Endodermal cell (in vitro differentiated cells): ENCODE measurements around the gene RHOU. TPM values are rescaled to one million over a fixed set of nuclear protein-coding genes. Genes with fewer than 3 reads are reported as not detected.
A peak's percentile ranks its signal among the peaks of the same experiment; 100 is the strongest.

Experiments
- DNase-seq: peaks from one replicate; pipeline ENCODE4 v3.0.0-alpha.2; 2017
- H3K27ac ChIP-seq: 2 replicates; pipeline ENCODE4 v1.5.1; 2013; ENCODE audit warnings: mild to moderate bottlenecking, low read depth, low read length, moderate library complexity
- H3K27me3 ChIP-seq: 2 replicates; pipeline ENCODE4 v1.6.1; 2013; ENCODE audit warnings: mild to moderate bottlenecking, low read length, moderate library complexity; ENCODE audit not compliant: insufficient read depth, control insufficient read depth, poor library complexity, severe bottlenecking
- H3K36me3 ChIP-seq: 2 replicates; pipeline ENCODE4 v1.7.0; 2013; ENCODE audit warnings: mild to moderate bottlenecking, low read length, moderate library complexity; ENCODE audit not compliant: control insufficient read depth, insufficient read depth
- H3K4me1 ChIP-seq: one replicate; pipeline ENCODE4 v1.7.0; 2013; ENCODE audit warnings: low read length; ENCODE audit not compliant: control insufficient read depth, insufficient read depth
- H3K4me3 ChIP-seq: 2 replicates; pipeline ENCODE4 v1.5.1; 2013; ENCODE audit warnings: mild to moderate bottlenecking, low read length, moderate library complexity
- H3K9ac ChIP-seq: 2 replicates; pipeline ENCODE4 v1.6.1; 2013; ENCODE audit warnings: mild to moderate bottlenecking, low read length, moderate library complexity; ENCODE audit not compliant: poor library complexity, severe bottlenecking; ENCODE audit errors: extremely low read depth
- H3K9me3 ChIP-seq: 2 replicates; pipeline ENCODE4 v1.6.1; 2013; ENCODE audit warnings: mild to moderate bottlenecking, low read length, moderate library complexity; ENCODE audit not compliant: control insufficient read depth
- H3K27ac Mint-ChIP-seq: 2 replicates; pipeline ENCODE4 v1.8.0; 2020; ENCODE audit warnings: mixed read lengths
- H3K27me3 Mint-ChIP-seq: 2 replicates; pipeline ENCODE4 v1.8.0; 2021; ENCODE audit warnings: mild to moderate bottlenecking, mixed read lengths; ENCODE audit not compliant: insufficient read depth
- H3K36me3 Mint-ChIP-seq: 2 replicates; pipeline ENCODE4 v1.8.0; 2020; ENCODE audit warnings: low read depth, mixed read lengths
- H3K4me1 Mint-ChIP-seq: 2 replicates; pipeline ENCODE4 v1.8.0; 2020; ENCODE audit warnings: mixed read lengths
- H3K4me3 Mint-ChIP-seq: 2 replicates; pipeline ENCODE4 v1.8.0; 2020; ENCODE audit warnings: mild to moderate bottlenecking, moderate library complexity, mixed read lengths
- H3K9me3 Mint-ChIP-seq: 2 replicates; pipeline ENCODE4 v1.8.0; 2020; ENCODE audit warnings: mild to moderate bottlenecking, mixed read lengths
- WGBS, 2 experiments: methylation state at CpG; one replicate each; pipeline versions ENCODE4 v1.1.5 to v1.1.7; 2013; ENCODE audit warnings: missing lambda C conversion rate in 2 of 2, mixed read lengths in 1 of 2; ENCODE audit not compliant: insufficient coverage in 1 of 2, insufficient read length in 1 of 2; 5-methylcytosine and 5-hydroxymethylcytosine counted together
- total RNA-seq, 2 donors: library from RNA; stranded (reverse); fragmentation: NEBNext Ultra II Directional in 1 of 2; extraction: Animal tissue kit (Norgen Biotek cat#: 25700) in 1 of 2; gene quantifications; 2 replicates in 1 of 2; 3 replicates in 1 of 2; pipeline ENCODE4 v1.2.1, GENCODE V29; 2021
- TF ChIP-seq, protein P1 (sequence below): fragments of 200-600 bp; sonication (generic); conservative IDR thresholded peaks from 2 replicates; pipeline ENCODE4 v1.5.0; 2021; ENCODE audit warnings: antibody characterized with exemption, mild to moderate bottlenecking

The RHOU gene
- total RNA-seq, 2 donors from 2014 or later: 9.0 to 12.0 TPM

DNA sequence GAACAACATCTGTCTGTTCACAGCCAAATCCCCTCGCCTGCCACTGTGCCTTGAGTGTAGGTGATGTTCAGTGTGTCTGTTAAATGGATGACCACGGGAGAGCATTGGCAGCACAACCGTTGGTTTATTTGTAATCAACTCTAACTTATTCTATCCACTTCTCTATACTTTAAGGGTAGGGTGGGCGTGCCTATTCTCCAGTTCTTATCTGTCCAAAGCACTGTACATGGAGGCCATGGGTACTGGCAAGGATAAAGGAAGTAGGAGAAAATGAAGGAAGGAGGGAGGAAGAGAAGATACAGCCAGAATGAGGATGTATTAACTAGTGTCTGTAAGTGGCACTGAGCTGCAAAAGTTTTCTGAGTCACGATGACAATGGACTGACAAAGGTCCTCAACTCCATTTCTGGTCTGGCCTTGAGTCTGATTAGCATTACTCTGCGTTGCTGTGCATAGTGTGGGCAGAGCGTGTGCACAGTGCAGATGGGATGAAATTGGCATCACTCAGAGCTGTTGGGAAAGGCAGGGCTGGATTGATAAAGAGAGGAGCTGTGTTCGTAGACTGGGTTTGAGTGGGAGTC, 7.1 kb downstream of the RHOU start:
- no peaks in the 10 kb centered on the region for H3K36me3 ChIP-seq
- TF ChIP-seq, protein P1, sequence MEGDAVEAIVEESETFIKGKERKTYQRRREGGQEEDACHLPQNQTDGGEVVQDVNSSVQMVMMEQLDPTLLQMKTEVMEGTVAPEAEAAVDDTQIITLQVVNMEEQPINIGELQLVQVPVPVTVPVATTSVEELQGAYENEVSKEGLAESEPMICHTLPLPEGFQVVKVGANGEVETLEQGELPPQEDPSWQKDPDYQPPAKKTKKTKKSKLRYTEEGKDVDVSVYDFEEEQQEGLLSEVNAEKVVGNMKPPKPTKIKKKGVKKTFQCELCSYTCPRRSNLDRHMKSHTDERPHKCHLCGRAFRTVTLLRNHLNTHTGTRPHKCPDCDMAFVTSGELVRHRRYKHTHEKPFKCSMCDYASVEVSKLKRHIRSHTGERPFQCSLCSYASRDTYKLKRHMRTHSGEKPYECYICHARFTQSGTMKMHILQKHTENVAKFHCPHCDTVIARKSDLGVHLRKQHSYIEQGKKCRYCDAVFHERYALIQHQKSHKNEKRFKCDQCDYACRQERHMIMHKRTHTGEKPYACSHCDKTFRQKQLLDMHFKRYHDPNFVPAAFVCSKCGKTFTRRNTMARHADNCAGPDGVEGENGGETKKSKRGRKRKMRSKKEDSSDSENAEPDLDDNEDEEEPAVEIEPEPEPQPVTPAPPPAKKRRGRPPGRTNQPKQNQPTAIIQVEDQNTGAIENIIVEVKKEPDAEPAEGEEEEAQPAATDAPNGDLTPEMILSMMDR: no peak
- H3K27me3 ChIP-seq: peaks cover 39% of the 10 kb centered on the region
- peaks cover 47% of the 10 kb centered on the region for H3K36me3 Mint-ChIP-seq
- no peak overlapping the region for H3K4me3 ChIP-seq
- H3K4me1 ChIP-seq: no peaks in the 10 kb centered on the region
- H3K27ac ChIP-seq: no peak overlapping the region
- peaks cover 20% of the 10 kb centered on the region for H3K27me3 Mint-ChIP-seq
- no peak overlapping the region for H3K9ac ChIP-seq
- peak; percentile 7 for DNase-seq
- H3K4me3 Mint-ChIP-seq: no peak overlapping the region
- no peak overlapping the region for H3K27ac Mint-ChIP-seq
- H3K9me3 Mint-ChIP-seq: no peaks in the 10 kb centered on the region
- WGBS, 2 experiments: 94 to 100% methylated on average over 6 to 8 of the region's 8 CpGs
- H3K9me3 ChIP-seq: no peaks in the 10 kb centered on the region
- H3K4me1 Mint-ChIP-seq: peaks cover 4% of the 10 kb centered on the region

- 95 to 96% methylated on average over 12 to 13 of the region's 13 CpGs for WGBS, 2 experiments
- TF ChIP-seq, protein P1: no peak
- H3K9ac ChIP-seq: no peak overlapping the region
- DNase-seq: no peak
- peaks cover 39% of the 10 kb centered on the region for H3K27me3 ChIP-seq
- H3K4me3 ChIP-seq: no peak overlapping the region
- H3K4me1 Mint-ChIP-seq: peaks cover 3% of the 10 kb centered on the region
- H3K27ac ChIP-seq: no peak overlapping the region
- no peaks in the 10 kb centered on the region for H3K4me1 ChIP-seq
- peaks cover 24% of the 10 kb centered on the region for H3K27me3 Mint-ChIP-seq
- no peak overlapping the region for H3K27ac Mint-ChIP-seq
- H3K36me3 Mint-ChIP-seq: peaks cover 42% of the 10 kb centered on the region
- H3K9me3 ChIP-seq: no peaks in the 10 kb centered on the region
- H3K4me3 Mint-ChIP-seq: no peak overlapping the region
- no peaks in the 10 kb centered on the region for H3K9me3 Mint-ChIP-seq
- H3K36me3 ChIP-seq: no peaks in the 10 kb centered on the region
These were observed 8.1 kb downstream of the RHOU start for GRCh38 chr1:228743405-228743804.

- H3K4me1 Mint-ChIP-seq: peaks cover 3% of the 10 kb centered on the region
- WGBS, 2 experiments: 74 to 75% methylated on average over 5 to 6 of the region's 6 CpGs
- H3K36me3 Mint-ChIP-seq: peaks cover 34% of the 10 kb centered on the region
- Histone ChIP-seq H3K4me3 (no peak overlapping the region), H3K27me3 (peaks cover 44% of the 10 kb centered on the region), H3K27ac (no peak overlapping the region), H3K36me3 (no peaks in the 10 kb centered on the region), H3K9me3 (no peaks in the 10 kb centered on the region), H3K9ac (no peak overlapping the region), H3K4me1 (no peaks in the 10 kb centered on the region)
- no peak overlapping the region for H3K27ac Mint-ChIP-seq
- H3K4me3 Mint-ChIP-seq: no peak overlapping the region
- DNase-seq: no peak
- H3K27me3 Mint-ChIP-seq: peaks cover 31% of the 10 kb centered on the region
- no peaks in the 10 kb centered on the region for H3K9me3 Mint-ChIP-seq
- TF ChIP-seq, protein P1: no peak
These were observed 9.1 kb downstream of the RHOU start for GRCh38 chr1:228744356-228744755.
